Activated T-helper 1 cell treated with anti-CD3 and anti-CD28 coated beads, Interleukin-2, amount 50 U/mL, for 16 hours (primary cell): ENCODE data around the gene CSNK1G1.
A peak's percentile ranks its signal among the peaks of the same experiment; 100 is the strongest.

Experiments
- DNase-seq, 2 donors: peaks; one replicate each; pipeline ENCODE4 v3.0.0-alpha.2; 2020; ENCODE audit warnings: low read depth in 1 of 2, low spot score in 1 of 2

CSNK1G1 gene

GRCh38 chr15:64205202-64205601 lies 150.8 kb downstream of the CSNK1G1 start:
- DNase-seq: no peak

- DNase-seq: no peak
Measured at GRCh38 chr15:64197425-64197824, 158.5 kb downstream of the CSNK1G1 start.

- DNase-seq: no peak
Measured at GRCh38 chr15:64193971-64194370, 162.0 kb downstream of the CSNK1G1 start.

GRCh38 chr15:64191971-64192830 lies 163.8 kb downstream of the CSNK1G1 start:
- DNase-seq: no peak

GRCh38 chr15:64187396-64188191 lies 168.4 kb downstream of the CSNK1G1 start:
- no peak for DNase-seq

- DNase-seq: no peak
Measured at GRCh38 chr15:64185146-64185911, 170.6 kb downstream of the CSNK1G1 start.

- no peak for DNase-seq
Measured at GRCh38 chr15:64182859-64183370, 173.1 kb downstream of the CSNK1G1 start.

- no peak for DNase-seq
Measured at GRCh38 chr15:64180235-64180824, 175.6 kb downstream of the CSNK1G1 start.

GRCh38 chr15:64166102-64166890 lies 189.7 kb downstream of the CSNK1G1 start:
- no peak for DNase-seq

GRCh38 chr15:64164436-64164835 lies 191.5 kb downstream of the CSNK1G1 start:
- DNase-seq: no peak

- no peak for DNase-seq
Measured at GRCh38 chr15:64163659-64164362, 192.2 kb downstream of the CSNK1G1 start.

- peak; percentile 92 to 96 for DNase-seq
Measured at GRCh38 chr15:64162869-64163658, 192.9 kb downstream of the CSNK1G1 start, which contains the start of gene PPIB. Gene PPIB, minus strand, starts transcription at chr15:64163022. Its CDS starts 36 bp downstream, at chr15:64162986.

GRCh38 chr15:64162478-64162868 lies 193.5 kb downstream of the CSNK1G1 start:
- peak in 1 of 2 donors; percentile 15 for DNase-seq

GRCh38 chr15:64161688-64162477 lies 194.1 kb downstream of the CSNK1G1 start:
- no peak for DNase-seq

GRCh38 chr15:64158363-64159134 lies 197.4 kb downstream of the CSNK1G1 start:
- no peak for DNase-seq

GRCh38 chr15:64157599-64158125 lies 198.3 kb downstream of the CSNK1G1 start:
- no peak for DNase-seq
